ENCODE results near the gene AP3B1. TPM values are rescaled to one million over a fixed set of nuclear protein-coding genes. Genes with fewer than 3 reads are reported as not detected.

AP3B1 gene
- total RNA-seq, 5 donors from 2014 or later (not counting 1 experiment from before 2014, with no cell fraction given): 26.2 to 40.8 (median 31.4) TPM

GRCh38 chr5:77987331-77987730 lies 307.2 kb downstream of the AP3B1 start:
- Mint-ChIP-seq H3K36me3 (no peaks in the 10 kb centered on the region), H3K4me1 (no peaks in the 10 kb centered on the region), H3K27ac (no peak overlapping the region), H3K27me3 (no peaks in the 10 kb centered on the region), H3K4me3 (no peak overlapping the region), H3K9me3 (no peaks in the 10 kb centered on the region)
- H3K36me3 ChIP-seq (ENCODE audit: control insufficient read depth in 2 of 2, extremely low read depth in 1 of 2, insufficient read depth in 1 of 2, low read length in 1 of 2): peaks cover 0 to 6% of the 10 kb centered on the region in 2 donors
- no peaks in the 10 kb centered on the region for H3K4me1 ChIP-seq (ENCODE audit: control insufficient read depth in 1 of 2, extremely low read depth in 1 of 2, insufficient read depth in 2 of 2, low read length in 2 of 2)
- no peak overlapping the region for H3K4me3 ChIP-seq (ENCODE audit: control insufficient read depth in 1 of 2, extremely low read depth in 1 of 2, low read length in 1 of 2)
- no peak overlapping the region for H3K27ac ChIP-seq (ENCODE audit: low read length)
- ChIA-PET POLR2A (no interaction called here), CTCF (no interaction called here)
- no peak for DNase-seq
- peaks cover 0 to 4% of the 10 kb centered on the region in 2 experiments for H3K27me3 ChIP-seq (replicated peaks in 1 of 2; ENCODE audit: control insufficient read depth in 2 of 2, extremely low read depth in 1 of 2, insufficient read depth in 2 of 2, low read length in 1 of 2)
- H3K9me3 ChIP-seq: no peaks in the 10 kb centered on the region
- ATAC-seq (replicated peaks in 1 of 4): no peak
- 83% methylated on average over 2 of the region's 5 CpGs for WGBS (ENCODE audit: insufficient coverage)

- H3K4me3 Mint-ChIP-seq: no peak overlapping the region
- no peak for DNase-seq
- POLR2A ChIA-PET: no interaction called here
- Histone ChIP-seq H3K27me3 (replicated peaks in 1 of 2; ENCODE audit: control insufficient read depth in 2 of 2, extremely low read depth in 1 of 2, insufficient read depth in 2 of 2, low read length in 1 of 2) (peaks cover 0 to 4% of the 10 kb centered on the region in 2 experiments), H3K4me1 (ENCODE audit: control insufficient read depth in 1 of 2, extremely low read depth in 1 of 2, insufficient read depth in 2 of 2, low read length in 2 of 2) (no peaks in the 10 kb centered on the region), H3K9me3 (no peaks in the 10 kb centered on the region), H3K36me3 (ENCODE audit: control insufficient read depth in 2 of 2, extremely low read depth in 1 of 2, insufficient read depth in 1 of 2, low read length in 1 of 2) (peaks cover 0 to 6% of the 10 kb centered on the region in 2 donors), H3K4me3 (ENCODE audit: control insufficient read depth in 1 of 2, extremely low read depth in 1 of 2, low read length in 1 of 2) (no peak overlapping the region), H3K27ac (ENCODE audit: low read length) (no peak overlapping the region)
- CTCF ChIA-PET: no interaction called here
- H3K9me3 Mint-ChIP-seq: no peaks in the 10 kb centered on the region
- H3K4me1 Mint-ChIP-seq: no peaks in the 10 kb centered on the region
- 92% methylated on average over 4 of the region's 6 CpGs for WGBS (ENCODE audit: insufficient coverage)
- no peak overlapping the region for H3K27ac Mint-ChIP-seq
- no peaks in the 10 kb centered on the region for H3K36me3 Mint-ChIP-seq
- no peaks in the 10 kb centered on the region for H3K27me3 Mint-ChIP-seq
- ATAC-seq (replicated peaks in 1 of 4): no peak
These were observed 308.2 kb downstream of the AP3B1 start for GRCh38 chr5:77986261-77986660.

- ChIA-PET CTCF (interaction anchor here (0.6 to 0.7 kb wide), 3 partner anchors 27 to 275 kb away, joined by 3 to 4 read pairs (median 3); no protein-coding TSS in a partner anchor), POLR2A (interaction anchor here in 1 of 2 donors (0.6 kb wide), 1 partner anchor 558 kb away, joined by 3 read pairs; no protein-coding TSS in a partner anchor)
- WGBS (ENCODE audit: insufficient coverage): 71% methylated on average over 2 of the region's 3 CpGs
- H3K9me3 Mint-ChIP-seq: no peaks in the 10 kb centered on the region
- H3K27me3 Mint-ChIP-seq: no peaks in the 10 kb centered on the region
- H3K4me3 ChIP-seq (ENCODE audit: control insufficient read depth in 1 of 2, extremely low read depth in 1 of 2, low read length in 1 of 2): no peak overlapping the region
- peaks cover 0 to 4% of the 10 kb centered on the region in 2 experiments for H3K27me3 ChIP-seq (replicated peaks in 1 of 2; ENCODE audit: control insufficient read depth in 2 of 2, extremely low read depth in 1 of 2, insufficient read depth in 2 of 2, low read length in 1 of 2)
- DNase-seq (no peak), ATAC-seq (replicated peaks in 1 of 4) (no peak)
- no peak overlapping the region for H3K27ac ChIP-seq (ENCODE audit: low read length)
- H3K36me3 Mint-ChIP-seq: no peaks in the 10 kb centered on the region
- H3K4me3 Mint-ChIP-seq: no peak overlapping the region
- H3K27ac Mint-ChIP-seq: no peak overlapping the region
- H3K36me3 ChIP-seq (ENCODE audit: control insufficient read depth in 2 of 2, extremely low read depth in 1 of 2, insufficient read depth in 1 of 2, low read length in 1 of 2): peaks cover 0 to 6% of the 10 kb centered on the region in 2 donors
- no peaks in the 10 kb centered on the region for H3K4me1 ChIP-seq (ENCODE audit: control insufficient read depth in 1 of 2, extremely low read depth in 1 of 2, insufficient read depth in 2 of 2, low read length in 2 of 2)
- H3K9me3 ChIP-seq: no peaks in the 10 kb centered on the region
- H3K4me1 Mint-ChIP-seq: no peaks in the 10 kb centered on the region
These were observed 309.3 kb downstream of the AP3B1 start for GRCh38 chr5:77985247-77985646.

- no peak overlapping the region for H3K4me3 Mint-ChIP-seq
- H3K36me3 Mint-ChIP-seq: no peaks in the 10 kb centered on the region
- ChIA-PET POLR2A (interaction anchor here in 1 of 2 donors (0.6 kb wide), 1 partner anchor 558 kb away, joined by 3 read pairs; no protein-coding TSS in a partner anchor), CTCF (interaction anchor here in 1 of 2 donors (0.6 kb wide), 1 partner anchor 118 kb away, joined by 4 read pairs; no protein-coding TSS in a partner anchor)
- ATAC-seq (replicated peaks in 1 of 4) (no peak), DNase-seq (no peak)
- Histone ChIP-seq H3K4me1 (ENCODE audit: control insufficient read depth in 1 of 2, extremely low read depth in 1 of 2, insufficient read depth in 2 of 2, low read length in 2 of 2) (no peaks in the 10 kb centered on the region), H3K36me3 (ENCODE audit: control insufficient read depth in 2 of 2, extremely low read depth in 1 of 2, insufficient read depth in 1 of 2, low read length in 1 of 2) (peaks cover 0 to 6% of the 10 kb centered on the region in 2 donors), H3K9me3 (no peaks in the 10 kb centered on the region), H3K4me3 (ENCODE audit: control insufficient read depth in 1 of 2, extremely low read depth in 1 of 2, low read length in 1 of 2) (no peak overlapping the region), H3K27me3 (replicated peaks in 1 of 2; ENCODE audit: control insufficient read depth in 2 of 2, extremely low read depth in 1 of 2, insufficient read depth in 2 of 2, low read length in 1 of 2) (peaks cover 2 to 4% of the 10 kb centered on the region in 2 experiments), H3K27ac (ENCODE audit: low read length) (no peak overlapping the region)
- H3K27ac Mint-ChIP-seq: no peak overlapping the region
- no peaks in the 10 kb centered on the region for H3K9me3 Mint-ChIP-seq
- 64% methylated on average over 7 of the region's 11 CpGs for WGBS (ENCODE audit: insufficient coverage)
- H3K27me3 Mint-ChIP-seq: peaks cover 0 to 6% of the 10 kb centered on the region in 2 donors
- H3K4me1 Mint-ChIP-seq: no peaks in the 10 kb centered on the region
These were observed 309.9 kb downstream of the AP3B1 start for GRCh38 chr5:77984587-77984986.

GRCh38 chr5:77983482-77984199 lies 310.9 kb downstream of the AP3B1 start:
- no peaks in the 10 kb centered on the region for H3K4me1 Mint-ChIP-seq
- peaks cover 0 to 12% of the 10 kb centered on the region in 2 donors for H3K27me3 Mint-ChIP-seq
- H3K9me3 ChIP-seq: no peaks in the 10 kb centered on the region
- peaks cover 0 to 5% of the 10 kb centered on the region in 2 donors for H3K36me3 ChIP-seq (ENCODE audit: control insufficient read depth in 2 of 2, extremely low read depth in 1 of 2, insufficient read depth in 1 of 2, low read length in 1 of 2)
- H3K36me3 Mint-ChIP-seq: no peaks in the 10 kb centered on the region
- no peak overlapping the region for H3K27ac ChIP-seq (ENCODE audit: low read length)
- H3K4me3 ChIP-seq (ENCODE audit: control insufficient read depth in 1 of 2, extremely low read depth in 1 of 2, low read length in 1 of 2): no peak overlapping the region
- H3K27me3 ChIP-seq (replicated peaks in 1 of 2; ENCODE audit: control insufficient read depth in 2 of 2, extremely low read depth in 1 of 2, insufficient read depth in 2 of 2, low read length in 1 of 2): peaks cover 2 to 4% of the 10 kb centered on the region in 2 experiments
- WGBS (ENCODE audit: insufficient coverage): no CpG with 5 or more reads among the region's 5 CpGs
- POLR2A ChIA-PET: interaction anchor here in 1 of 2 donors (0.6 kb wide), 1 partner anchor 29 kb away, joined by 3 read pairs; no protein-coding TSS in a partner anchor
- no peaks in the 10 kb centered on the region for H3K4me1 ChIP-seq (ENCODE audit: control insufficient read depth in 1 of 2, extremely low read depth in 1 of 2, insufficient read depth in 2 of 2, low read length in 2 of 2)
- CTCF ChIA-PET: no interaction called here
- DNase-seq (no peak), ATAC-seq (replicated peaks in 1 of 4) (no peak)
- H3K9me3 Mint-ChIP-seq: no peaks in the 10 kb centered on the region
- H3K4me3 Mint-ChIP-seq: no peak overlapping the region
- no peak overlapping the region for H3K27ac Mint-ChIP-seq

- H3K9me3 Mint-ChIP-seq: no peaks in the 10 kb centered on the region
- POLR2A ChIA-PET: interaction anchor here in 1 of 2 donors (0.6 kb wide), 1 partner anchor 213 kb away, joined by 3 read pairs; no protein-coding TSS in a partner anchor
These were observed 312.7 kb downstream of the AP3B1 start for GRCh38 chr5:77981820-77982219.

More at GRCh38 chr5:77981820-77982219, 312.7 kb downstream of the AP3B1 start:
- Mint-ChIP-seq H3K4me1 (no peaks in the 10 kb centered on the region), H3K36me3 (no peaks in the 10 kb centered on the region), H3K4me3 (no peak overlapping the region), H3K27me3 (peaks cover 5 to 23% of the 10 kb centered on the region in 2 donors), H3K27ac (no peak overlapping the region)
- Histone ChIP-seq H3K27ac (ENCODE audit: low read length) (no peak overlapping the region), H3K27me3 (replicated peaks in 1 of 2; ENCODE audit: control insufficient read depth in 2 of 2, extremely low read depth in 1 of 2, insufficient read depth in 2 of 2, low read length in 1 of 2) (peaks cover 2 to 4% of the 10 kb centered on the region in 2 experiments), H3K4me3 (ENCODE audit: control insufficient read depth in 1 of 2, extremely low read depth in 1 of 2, low read length in 1 of 2) (no peak overlapping the region), H3K9me3 (no peaks in the 10 kb centered on the region), H3K36me3 (ENCODE audit: control insufficient read depth in 2 of 2, extremely low read depth in 1 of 2, insufficient read depth in 1 of 2, low read length in 1 of 2) (no peaks in the 10 kb centered on the region), H3K4me1 (ENCODE audit: control insufficient read depth in 1 of 2, extremely low read depth in 1 of 2, insufficient read depth in 2 of 2, low read length in 2 of 2) (no peaks in the 10 kb centered on the region)
- WGBS (ENCODE audit: insufficient coverage): 70% methylated on average over 3 of the region's 3 CpGs
- CTCF ChIA-PET: no interaction called here
- no peak for DNase-seq
- no peak for ATAC-seq (replicated peaks in 1 of 4)
